Hematopoietic multipotent progenitor cell treated with erythropoietin and hydrocortisone succinate and interleukin-3 and kit ligand, for 17 days (in vitro differentiated cells): ENCODE results near the gene SLC16A3.
"Not testable (repeated sequence)": the region's sequence is repeated elsewhere in the genome, so short reads cannot be mapped to it uniquely, and the experiment has no call there.

ENCODE experiments used
- DNase-seq: peaks from one replicate; pipeline ENCODE4 v3.0.0-alpha.2; 2015; ENCODE audit warnings: low spot score

Gene SLC16A3

GRCh38 chr17:82247182-82247823 lies 18.5 kb downstream of the SLC16A3 start:
- DNase-seq: no peak

- DNase-seq: no peak
Observed at GRCh38 chr17:82247856-82248671, 19.2 kb downstream of the SLC16A3 start.

GRCh38 chr17:82248815-82249674 lies 20.2 kb downstream of the SLC16A3 start:
- DNase-seq: no peak

GRCh38 chr17:82249896-82250581 lies 21.2 kb downstream of the SLC16A3 start:
- no peak for DNase-seq

GRCh38 chr17:82250868-82251500 lies 22.1 kb downstream of the SLC16A3 start:
- DNase-seq: no peak

GRCh38 chr17:82252511-82253178 lies 23.8 kb downstream of the SLC16A3 start:
- no peak for DNase-seq

- no peak for DNase-seq
Observed at GRCh38 chr17:82253179-82253544, 24.3 kb downstream of the SLC16A3 start.

- DNase-seq: not testable (repeated sequence)
Observed at GRCh38 chr17:82254096-82254495, 25.3 kb downstream of the SLC16A3 start.

GRCh38 chr17:82254746-82255145 lies 25.9 kb downstream of the SLC16A3 start:
- DNase-seq: not testable (repeated sequence)

GRCh38 chr17:82255402-82255972 lies 26.6 kb downstream of the SLC16A3 start:
- DNase-seq: no peak

- DNase-seq: no peak
Observed at GRCh38 chr17:82256242-82256885, 27.5 kb downstream of the SLC16A3 start.

- DNase-seq: no peak
Observed at GRCh38 chr17:82257473-82257872, 28.6 kb downstream of the SLC16A3 start.

- no peak for DNase-seq
Observed at GRCh38 chr17:82258555-82258954, 29.7 kb downstream of the SLC16A3 start.

GRCh38 chr17:82259972-82260961 lies 31.4 kb downstream of the SLC16A3 start:
- DNase-seq: not testable (repeated sequence)

- no peak for DNase-seq
Observed at GRCh38 chr17:82262344-82262743, 33.5 kb downstream of the SLC16A3 start.

- no peak for DNase-seq
Observed at GRCh38 chr17:82263641-82264040, 34.8 kb downstream of the SLC16A3 start.

- no peak for DNase-seq
Observed at GRCh38 chr17:82266142-82266541, 37.3 kb downstream of the SLC16A3 start.

- peak; percentile 53 for DNase-seq
Observed at GRCh38 chr17:82267575-82268379, 38.9 kb downstream of the SLC16A3 start.
